Panc1 (cell line): ENCODE results near the gene CHRNA3. TPM values are rescaled to one million over a fixed set of nuclear protein-coding genes. Genes with fewer than 3 reads are reported as not detected.

Experiments used
- ATAC-seq: fragments of 200-7000 bp; cut with Tn5 transposase; 2 replicates; pipeline ENCODE4 v1.9.1; 2020; ENCODE audit warnings: mild to moderate bottlenecking, moderate library complexity
- BruUV-seq: library from RNA; stranded (reverse); fragments of 400-500 nt; replicated peaks from 2 replicates; lab custom pipeline; 2021; lab: Mats Ljungman, UMichigan
- CTCF ChIA-PET: fragments of 300-600 bp; sonication (Branson Sonifier 250); formaldehyde crosslinking; loops from one replicate; lab custom pipeline; 2022; ENCODE audit warnings: antibody characterized with exemption; lab: Charles Lee
- POLR2A ChIA-PET: fragments of 300-600 bp; sonication (Branson Sonifier 250); formaldehyde crosslinking; loops from one replicate; lab custom pipeline; 2022; ENCODE audit warnings: antibody characterized with exemption; lab: Charles Lee
- DNase-seq: peaks from one replicate; pipeline ENCODE4 v3.0.0-alpha.2; 2010; ENCODE audit warnings: low read depth, low spot score
- H3K27ac ChIP-seq: 2 replicates; pipeline ENCODE4 v1.5.1; 2011; ENCODE audit warnings: mild to moderate bottlenecking, low read length, inconsistent platforms
- H3K27me3 ChIP-seq: fragments of 200-500 bp; sonication (Bioruptor generic); 2 replicates; pipeline ENCODE4 v1.6.0; 2014; ENCODE audit warnings: low read length, inconsistent platforms; ENCODE audit not compliant: control insufficient read depth, insufficient read depth
- H3K36me3 ChIP-seq: fragments of 200-500 bp; sonication (Bioruptor generic); 2 replicates; pipeline ENCODE4 v1.5.1; 2014; ENCODE audit warnings: inconsistent platforms, mild to moderate bottlenecking, low read length, moderate library complexity; ENCODE audit not compliant: control insufficient read depth, insufficient read depth
- H3K4me1 ChIP-seq: 2 replicates; pipeline ENCODE4 v1.5.1; 2011; ENCODE audit warnings: inconsistent platforms, mild to moderate bottlenecking, low read length, moderate library complexity; ENCODE audit not compliant: control insufficient read depth, insufficient read depth
- H3K4me3 ChIP-seq, 2 experiments: 2 replicates each; pipeline ENCODE4 v1.5.1; 2011 to 2012; ENCODE audit warnings: low read depth in 2 of 2, low read length in 2 of 2, mild to moderate bottlenecking in 2 of 2, inconsistent platforms in 1 of 2, moderate library complexity in 1 of 2
- H3K9me3 ChIP-seq: fragments of 200-500 bp; sonication (Bioruptor generic); 2 replicates; pipeline ENCODE4 v1.5.1; 2014; ENCODE audit warnings: low read depth, mild to moderate bottlenecking, inconsistent platforms, low read length, moderate library complexity; ENCODE audit not compliant: control insufficient read depth, insufficient read depth
- CTCF ChIP-seq: fragments of 450-650 bp; IDR thresholded peaks from 2 replicates; pipeline ENCODE4 v1.5.1; 2017; ENCODE audit warnings: mild to moderate bottlenecking
- POLR2AphosphoS5 ChIP-seq: IDR thresholded peaks from 2 replicates; pipeline ENCODE4 v1.6.1; 2012; ENCODE audit warnings: mild to moderate bottlenecking, low read depth, low read length, moderate library complexity
- REST ChIP-seq, 2 experiments: IDR thresholded peaks; 2 replicates each; pipeline ENCODE4 v1.6.1; 2011 to 2012; ENCODE audit warnings: low read depth in 2 of 2, control low read depth in 1 of 2, low read length in 1 of 2, mild to moderate bottlenecking in 1 of 2, moderate library complexity in 1 of 2; ENCODE audit not compliant: insufficient read depth in 1 of 2
- SIN3A ChIP-seq: IDR thresholded peaks from 2 replicates; pipeline ENCODE4 v1.6.1; 2012; ENCODE audit warnings: low read depth, mild to moderate bottlenecking, low read length, moderate library complexity, borderline replicate concordance; ENCODE audit not compliant: insufficient read depth
- TCF7L2 ChIP-seq: IDR thresholded peaks from 2 replicates; pipeline ENCODE4 v1.6.1; 2011; ENCODE audit warnings: mild to moderate bottlenecking, low read depth, low read length, inconsistent platforms
- in situ Hi-C: cut with HindIII; loops from 2 replicates; pipeline ENCODE4 v1.10.0; 2016; ENCODE audit warnings: low sequenced_read_pairs, low pct_unique_long_range_greater_than_20kb
- intact Hi-C: fragments of 100-400 bp; cut with micrococcal nuclease; formaldehyde crosslinking; loops from one replicate; pipeline ENCODE4 v1.10.0; 2022; ENCODE audit not compliant: unreplicated experiment
- total RNA-seq: library from RNA; stranded (reverse); gene quantifications from one replicate; pipeline ENCODE4 v1.2.1, GENCODE V29; 2021; ENCODE audit not compliant: unreplicated experiment

CHRNA3 gene
- total RNA-seq, 1 experiment from 2014 or later: 0.31 TPM

GRCh38 chr15:78650022-78650421 is 29.2 kb upstream of the CHRNA3 start:
- ChIA-PET CTCF (interaction anchor here (0.6 kb wide), 1 partner anchor 749 kb away, joined by 3 read pairs; no protein-coding TSS in a partner anchor), POLR2A (no interaction called here)
- H3K36me3 ChIP-seq: no peaks in the 10 kb centered on the region
- intact Hi-C loops (no loop called here), in situ Hi-C loops (no loop called here)
- no peak overlapping the region for H3K4me3 ChIP-seq
- ATAC-seq (no peak), DNase-seq (no peak)
- H3K27ac ChIP-seq: no peak overlapping the region
- BruUV-seq: no TSS peak
- no peaks in the 10 kb centered on the region for H3K4me1 ChIP-seq
- no peak for TF ChIP-seq TCF7L2
- no peak for TF ChIP-seq SIN3A
- TF ChIP-seq POLR2AphosphoS5: no peak
- no peak for TF ChIP-seq CTCF
- no peak for TF ChIP-seq REST (IDR thresholded peaks at IDR 0.05; ENCODE audit: insufficient read depth in 1 of 2, low read depth in 2 of 2, low read length in 1 of 2)
- H3K27me3 ChIP-seq: peaks cover 4% of the 10 kb centered on the region; the same call in 1 of the 2 replicates
- H3K9me3 ChIP-seq: no peaks in the 10 kb centered on the region

- intact Hi-C loops (no loop called here), in situ Hi-C loops (no loop called here)
- H3K4me1 ChIP-seq: no peaks in the 10 kb centered on the region
- POLR2A ChIA-PET: interaction anchor here (0.6 kb wide), 1 partner anchor 19 kb away, joined by 11 read pairs; no protein-coding TSS in a partner anchor
- CTCF ChIA-PET: no interaction called here
- TF ChIP-seq POLR2AphosphoS5 (no peak), REST (IDR thresholded peaks at IDR 0.05; ENCODE audit: insufficient read depth in 1 of 2, low read depth in 2 of 2, low read length in 1 of 2) (no peak), TCF7L2 (no peak), CTCF (no peak), SIN3A (no peak)
- H3K9me3 ChIP-seq: no peaks in the 10 kb centered on the region
- no peak for ATAC-seq
- no peaks in the 10 kb centered on the region for H3K27me3 ChIP-seq
- no peaks in the 10 kb centered on the region for H3K36me3 ChIP-seq
- no TSS peak for BruUV-seq
- DNase-seq: no peak
- H3K4me3 ChIP-seq: no peak overlapping the region
- H3K27ac ChIP-seq: no peak overlapping the region
Measured at GRCh38 chr15:78645009-78645408, 24.2 kb upstream of the CHRNA3 start.
